ENCODE data around the gene GDPD4.
"Not testable (repeated sequence)": the region's sequence is repeated elsewhere in the genome, so short reads cannot be mapped to it uniquely, and the experiment has no call there.

GDPD4 gene, protein sequence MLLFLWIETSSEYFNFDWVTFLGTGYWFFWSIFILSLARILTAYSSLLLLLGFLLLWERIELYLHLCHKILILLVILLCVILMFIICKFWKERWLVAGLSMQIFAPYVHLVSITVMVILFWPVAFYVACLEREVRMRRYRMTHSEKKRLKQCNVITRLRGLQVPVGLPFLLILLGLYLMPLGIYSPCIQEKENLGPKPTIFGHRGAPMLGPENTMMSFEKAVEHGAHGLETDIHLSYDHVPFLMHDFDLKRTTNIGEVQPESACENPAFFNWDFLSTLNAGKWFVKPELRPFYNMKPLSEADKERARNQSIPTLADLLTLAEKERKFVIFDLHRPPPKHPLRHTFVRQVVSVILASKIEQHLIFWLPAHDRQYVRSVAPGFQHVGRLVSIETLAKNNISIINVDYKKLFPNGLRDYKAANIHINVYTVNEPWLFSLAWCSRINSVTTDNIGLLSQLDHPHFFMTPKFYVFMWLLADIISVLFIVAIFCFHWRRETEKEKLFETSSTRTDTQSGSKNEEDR

DNA sequence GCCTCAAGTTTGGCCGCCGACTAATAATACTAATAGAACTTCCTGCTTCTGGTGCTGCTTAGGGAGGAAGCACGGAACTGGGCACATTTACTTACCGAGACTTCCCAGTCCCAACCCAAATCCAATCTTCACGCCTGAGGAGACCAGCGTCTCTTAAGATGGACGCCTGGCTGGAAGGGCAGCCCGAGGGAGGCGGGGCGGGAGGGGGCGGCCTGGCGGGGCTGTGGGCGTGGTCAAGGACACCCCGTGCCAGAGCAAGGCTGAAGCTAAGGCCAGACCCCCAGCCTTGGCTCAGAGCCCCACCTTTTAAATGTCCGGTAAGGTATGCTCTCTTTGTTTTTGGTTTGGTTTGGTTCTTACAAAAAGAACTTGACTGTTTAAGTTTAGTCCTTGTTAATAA is at the start of gene GDPD4:
Gene GDPD4 (minus strand): TSS at position 177 of the 400 bp plus-strand sequence. CDS start 16,549 bp downstream, outside the sequence.
- no peak for DNase-seq

DNA sequence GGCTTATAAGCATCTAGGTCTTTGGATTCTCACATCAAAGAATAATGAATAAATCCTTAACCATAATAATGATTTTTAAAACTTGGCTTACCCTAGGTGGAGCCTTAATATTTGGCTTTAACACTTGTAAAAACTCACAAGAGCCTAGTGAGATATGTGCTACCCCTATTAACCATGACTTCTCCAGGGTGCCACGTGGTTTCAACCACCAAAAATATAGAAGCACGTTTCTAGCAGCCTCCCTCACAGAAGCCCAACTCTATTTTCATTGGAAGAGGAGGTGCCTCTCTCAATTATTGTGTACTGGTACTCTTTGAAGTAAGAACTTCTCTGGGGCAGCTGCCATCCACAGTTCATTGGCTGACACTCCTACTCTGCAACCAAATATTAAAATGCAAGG is 46.5 kb upstream of the GDPD4 start:
- DNase-seq, result no peak

DNA sequence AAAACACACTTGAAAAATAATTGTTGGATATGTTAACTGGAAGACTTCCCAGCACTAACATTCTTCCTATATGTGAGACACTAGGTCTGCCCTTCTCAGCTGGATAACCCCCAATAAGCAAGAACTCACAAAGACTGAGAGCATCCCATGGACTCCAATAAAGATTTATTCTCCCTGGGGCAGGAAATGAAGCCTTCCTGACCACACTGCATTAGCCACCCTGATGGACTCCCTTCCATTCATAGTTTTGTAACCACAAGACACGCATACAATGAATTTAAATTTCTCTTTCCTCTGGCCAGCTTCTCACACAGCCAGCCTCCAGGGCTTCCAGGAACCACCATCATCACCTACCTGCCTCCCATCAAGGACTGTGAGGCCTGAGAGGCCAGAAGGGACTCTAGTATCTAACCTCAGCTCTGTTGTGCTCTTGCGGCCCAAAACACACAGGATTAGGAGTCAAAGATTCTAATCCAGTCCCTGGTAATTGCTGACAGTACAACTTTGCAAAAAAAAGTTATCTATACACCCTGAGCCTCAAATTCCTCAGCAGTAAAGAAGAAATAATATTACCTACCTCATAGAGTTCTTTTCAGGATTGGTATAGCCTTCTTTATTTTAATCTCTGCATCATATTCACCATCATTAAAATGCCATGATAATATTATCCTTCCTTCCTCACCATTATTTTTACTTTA is 45.6 kb upstream of the GDPD4 start:
- no peak for DNase-seq

DNA sequence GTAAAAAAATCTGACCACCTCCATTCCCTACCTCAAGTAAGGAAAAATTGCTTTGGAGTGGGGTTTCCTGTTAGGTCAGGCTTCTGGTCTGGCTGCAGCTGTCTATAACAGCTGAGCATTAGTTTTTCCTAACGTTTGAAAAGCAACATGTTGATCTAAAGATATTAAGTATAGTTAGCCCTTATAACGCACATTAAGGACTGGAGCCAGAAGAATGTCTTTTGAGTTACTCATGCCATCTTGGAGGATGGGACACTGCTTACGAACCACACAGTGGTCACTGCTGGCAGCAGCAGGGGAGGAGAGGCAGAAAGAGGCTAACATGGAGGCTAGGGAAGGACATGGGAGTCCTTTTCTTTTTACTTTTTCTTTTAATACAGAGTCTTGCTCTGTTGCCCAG is 44.1 kb upstream of the GDPD4 start:
- no peak for DNase-seq

DNA sequence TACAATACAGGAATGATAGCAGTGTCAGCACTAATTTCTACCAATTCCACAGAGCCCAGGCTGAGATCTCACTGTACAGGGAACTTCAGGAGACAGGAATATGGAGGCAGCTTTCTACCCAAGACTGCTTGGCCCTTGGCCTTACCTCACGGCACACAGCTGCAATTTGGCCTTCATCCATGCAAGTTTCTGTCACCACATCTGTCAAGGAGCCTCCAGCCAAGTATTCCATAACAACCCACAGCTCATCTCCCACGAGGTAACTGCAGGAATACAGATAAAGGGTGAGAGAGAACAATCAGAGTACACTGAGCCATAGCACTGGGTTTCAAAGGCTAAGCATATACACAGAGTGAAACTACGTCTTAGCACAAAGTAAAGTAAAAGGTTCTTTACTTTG is 39.0 kb upstream of the GDPD4 start:
- DNase-seq, result no peak

GRCh38 chr11:77332259-77332658 is 30.8 kb upstream of the GDPD4 start:
- DNase-seq, result no peak

GRCh38 chr11:77325159-77325558 is 23.7 kb upstream of the GDPD4 start:
- no peak for DNase-seq

DNA sequence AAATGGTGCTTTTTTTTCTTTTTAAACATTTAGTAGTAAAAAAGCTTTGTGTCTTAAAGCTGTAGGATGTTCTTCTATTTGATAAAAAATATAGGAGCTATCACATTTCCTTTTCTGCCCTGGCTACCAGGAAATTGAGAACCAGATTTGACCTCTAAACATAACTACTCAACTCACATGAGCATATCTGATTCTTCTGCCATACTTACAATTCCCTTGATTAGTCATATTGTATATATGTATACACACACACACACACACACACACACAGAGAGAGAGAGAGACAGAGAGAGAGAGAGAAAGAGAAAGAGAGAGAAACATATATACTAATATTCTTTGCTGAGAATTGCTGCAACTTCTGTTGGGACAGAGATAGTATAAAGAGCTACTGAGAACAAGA is 23.0 kb upstream of the GDPD4 start:
- DNase-seq, result no peak

DNA sequence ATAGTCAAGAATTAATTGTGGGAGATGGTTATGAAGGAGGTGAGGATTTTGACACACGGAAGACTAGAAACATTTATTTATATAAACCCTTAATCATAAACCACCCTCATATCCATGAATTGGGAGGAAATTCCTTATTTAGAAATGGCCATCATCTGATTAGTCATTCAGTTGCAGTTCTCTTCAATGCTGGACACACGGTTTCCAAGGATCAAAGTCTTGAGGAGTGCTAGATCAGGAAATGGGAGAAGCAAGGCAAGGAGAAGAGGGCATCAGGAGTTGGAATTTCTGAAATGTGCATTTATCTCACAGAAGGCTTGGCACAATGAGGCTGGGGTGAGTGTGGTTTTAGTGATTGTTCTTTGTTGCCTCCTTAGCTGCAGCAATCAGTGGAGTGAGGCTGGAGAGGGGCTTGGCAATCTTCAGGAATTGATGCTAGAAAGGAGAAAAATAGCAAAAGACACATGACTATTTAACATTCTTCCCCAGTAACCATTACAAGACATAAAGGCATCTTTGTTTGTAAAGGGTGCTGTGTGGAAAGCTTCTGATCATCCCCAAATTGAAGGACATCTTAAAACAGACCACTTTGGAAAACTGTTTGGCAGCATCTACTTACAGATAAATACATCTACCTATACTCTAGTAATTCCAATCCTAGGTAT is 21.6 kb upstream of the GDPD4 start:
- DNase-seq, result no peak

DNA sequence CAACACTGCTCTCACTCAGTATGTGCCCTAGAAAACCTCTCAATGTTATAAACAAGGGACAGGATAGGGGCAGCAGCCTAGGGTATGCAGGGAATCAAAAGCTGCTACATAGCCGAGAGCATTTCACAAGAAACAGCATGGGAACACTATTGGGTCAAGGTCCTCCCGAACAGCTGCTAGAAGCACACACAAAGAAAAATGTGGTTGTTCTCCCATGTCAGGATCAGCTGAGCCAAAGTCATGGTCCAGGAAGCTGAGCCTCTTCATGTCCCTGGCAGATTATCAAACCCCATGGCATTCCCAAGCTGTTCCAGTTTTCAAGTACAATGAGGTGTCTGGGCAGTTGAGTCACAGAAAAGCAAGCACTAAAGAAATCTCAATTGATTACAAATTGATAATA is 21.0 kb upstream of the GDPD4 start:
- no peak for DNase-seq

GRCh38 chr11:77320351-77320750 is 18.9 kb upstream of the GDPD4 start:
- DNase-seq, result no peak

- no peak for DNase-seq
These were observed 17.1 kb upstream of the GDPD4 start for GRCh38 chr11:77318600-77318999.

- DNase-seq, result no peak
These were observed 15.4 kb upstream of the GDPD4 start for GRCh38 chr11:77316733-77317342.

GRCh38 chr11:77312107-77312506 is 10.6 kb upstream of the GDPD4 start:
- no peak for DNase-seq

- no peak for DNase-seq
These were observed 10.2 kb upstream of the GDPD4 start for GRCh38 chr11:77311701-77312100.

GRCh38 chr11:77310721-77311120 is 9.2 kb upstream of the GDPD4 start:
- no peak for DNase-seq

DNA sequence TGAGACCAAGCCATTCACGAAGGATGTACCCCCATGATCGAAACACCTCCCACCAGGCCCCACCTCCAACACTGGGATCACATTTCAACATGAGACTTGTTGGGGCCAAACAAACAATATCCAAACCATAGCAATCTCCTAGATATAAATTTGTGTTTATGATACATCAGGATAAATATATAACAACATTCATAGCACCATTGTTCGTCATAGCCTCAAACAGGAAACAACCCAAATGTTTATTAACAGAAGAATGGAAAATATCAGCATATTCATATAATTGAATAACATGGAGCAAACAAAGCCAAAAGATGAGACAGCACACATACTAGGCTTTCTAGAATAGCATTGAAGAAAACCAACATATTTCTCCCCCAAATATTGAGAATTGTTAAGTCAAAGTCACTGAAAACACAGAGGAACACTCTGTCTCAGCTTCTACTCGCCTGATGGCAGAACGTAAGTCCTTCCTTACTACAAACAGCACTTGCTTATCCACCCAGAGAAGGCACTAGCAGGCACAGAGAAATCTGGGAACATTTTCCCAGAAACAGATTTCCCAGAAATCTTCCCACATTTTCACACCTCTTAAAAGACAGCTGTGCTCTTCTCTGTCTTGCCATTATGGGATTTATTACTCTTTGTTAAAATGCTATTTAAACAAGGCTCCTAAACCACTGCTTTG is 8.1 kb upstream of the GDPD4 start:
- no peak for DNase-seq

DNA sequence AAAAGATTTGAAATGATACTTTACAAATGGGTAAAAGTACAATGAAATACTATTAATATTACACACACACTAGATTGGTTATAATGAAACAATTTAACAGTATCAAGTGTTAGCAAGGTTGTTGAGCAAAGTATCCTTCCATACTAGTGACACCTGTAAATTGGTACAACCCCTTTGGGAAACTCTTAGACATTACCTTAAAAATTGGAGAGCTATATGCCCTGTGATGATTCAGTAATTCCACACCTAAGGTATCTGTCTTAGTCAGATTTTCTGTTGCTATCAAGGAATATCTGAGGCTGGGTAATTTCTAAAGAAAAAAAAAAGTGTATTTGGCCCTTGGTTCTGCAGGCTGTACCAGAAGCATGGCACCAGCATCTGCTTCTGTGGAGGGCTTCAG is 7.4 kb upstream of the GDPD4 start:
- no peak for DNase-seq

DNA sequence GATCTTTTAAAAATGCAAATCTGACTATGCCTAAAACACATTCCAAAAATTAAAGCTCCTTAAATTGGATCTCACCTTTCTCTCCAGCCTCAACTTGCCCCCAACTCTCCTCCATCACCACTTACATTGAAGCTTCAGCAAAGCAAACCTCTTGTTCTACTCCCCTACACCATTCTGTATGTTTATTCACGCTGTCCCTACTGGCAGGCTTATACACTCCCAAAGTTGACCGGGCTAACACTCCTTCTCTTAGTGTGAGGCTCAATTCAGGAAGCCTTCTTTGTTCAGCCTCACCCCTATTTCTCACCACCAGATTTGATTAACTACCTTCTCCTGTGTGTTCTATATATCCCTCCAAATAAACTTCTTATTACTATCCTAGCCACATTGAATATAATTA is 1.8 kb upstream of the GDPD4 start:
- DNase-seq, result no peak

- no peak for DNase-seq
These were observed 1.3 kb upstream of the GDPD4 start for GRCh38 chr11:77302752-77303151.

DNA sequence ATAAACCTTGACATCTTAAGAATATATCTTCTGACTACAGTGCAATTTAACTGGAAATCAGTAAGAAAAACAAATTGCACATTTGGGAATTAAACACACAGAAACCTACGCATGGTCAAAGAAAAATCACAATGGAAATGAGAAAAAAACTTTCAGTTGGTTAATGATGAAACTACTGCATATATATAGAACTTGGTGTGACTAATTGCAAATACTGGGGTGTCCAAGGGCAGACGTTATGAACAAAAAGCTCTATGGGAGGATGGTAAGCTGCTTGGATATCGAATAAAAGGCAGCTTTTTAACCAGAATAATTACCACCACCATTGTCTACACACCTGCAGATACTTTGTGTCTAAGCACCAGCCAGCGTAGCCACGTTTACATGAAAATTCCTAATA is 791 bp downstream of the GDPD4 start:
- no peak for DNase-seq

DNA sequence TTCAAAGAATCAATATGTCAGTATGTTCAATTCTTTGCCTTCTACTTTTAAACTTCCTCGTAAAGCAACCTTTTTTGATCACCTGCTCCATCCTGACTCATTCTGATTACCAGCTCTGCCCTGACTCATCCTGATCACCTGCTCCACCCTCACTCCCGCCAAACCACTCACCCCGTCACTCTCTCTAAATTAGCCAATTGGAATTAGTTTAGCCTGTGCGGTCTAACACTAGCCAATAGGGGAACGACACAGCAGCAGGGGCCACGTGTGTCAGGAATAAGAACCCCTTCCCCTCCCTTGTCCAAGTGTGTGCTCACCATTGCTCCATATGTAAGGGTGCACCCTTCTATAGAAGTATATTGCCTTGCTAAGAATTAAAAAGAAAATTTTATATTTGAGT is 1.5 kb downstream of the GDPD4 start:
- DNase-seq, result not testable (repeated sequence)

DNA sequence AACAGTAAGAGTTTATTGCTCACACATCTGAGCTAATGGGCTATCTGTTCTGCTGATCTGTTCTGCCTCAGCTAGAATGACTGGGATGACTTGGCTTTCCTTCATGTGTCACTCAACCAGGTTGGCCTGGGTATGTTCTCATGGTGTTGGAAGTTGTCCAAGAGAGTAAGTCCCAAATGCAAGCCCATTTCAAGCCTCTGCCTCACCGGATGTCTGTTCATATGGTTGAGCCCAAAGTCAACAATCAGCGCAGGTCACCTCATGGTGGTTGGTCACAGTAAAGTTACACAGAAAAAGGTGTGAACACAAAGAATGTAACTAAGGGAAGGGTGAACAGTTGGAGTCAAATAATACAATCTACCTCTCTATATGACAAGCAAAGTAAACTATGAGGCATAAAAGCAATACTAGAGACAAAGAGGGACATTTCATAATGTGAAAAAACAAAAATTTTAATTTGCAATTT is 1.9 kb downstream of the GDPD4 start:
- DNase-seq, result no peak
